ENCODE measurements around the gene SMPX.

The SMPX gene

GRCh38 chrX:21658746-21659145 lies 99.2 kb downstream of the SMPX start:
- in situ Hi-C loops (cut with HindIII; ENCODE audit: low sequenced_read_pairs) = no loop called here

- in situ Hi-C loops (cut with HindIII; ENCODE audit: low sequenced_read_pairs) = no loop called here
Measured at GRCh38 chrX:21658152-21658737, 99.7 kb downstream of the SMPX start, which contains the start of gene KLHL34. TSS of gene KLHL34 (minus strand) at chrX:21658330. CDS start at chrX:21657788, 542 bp downstream.

DNA sequence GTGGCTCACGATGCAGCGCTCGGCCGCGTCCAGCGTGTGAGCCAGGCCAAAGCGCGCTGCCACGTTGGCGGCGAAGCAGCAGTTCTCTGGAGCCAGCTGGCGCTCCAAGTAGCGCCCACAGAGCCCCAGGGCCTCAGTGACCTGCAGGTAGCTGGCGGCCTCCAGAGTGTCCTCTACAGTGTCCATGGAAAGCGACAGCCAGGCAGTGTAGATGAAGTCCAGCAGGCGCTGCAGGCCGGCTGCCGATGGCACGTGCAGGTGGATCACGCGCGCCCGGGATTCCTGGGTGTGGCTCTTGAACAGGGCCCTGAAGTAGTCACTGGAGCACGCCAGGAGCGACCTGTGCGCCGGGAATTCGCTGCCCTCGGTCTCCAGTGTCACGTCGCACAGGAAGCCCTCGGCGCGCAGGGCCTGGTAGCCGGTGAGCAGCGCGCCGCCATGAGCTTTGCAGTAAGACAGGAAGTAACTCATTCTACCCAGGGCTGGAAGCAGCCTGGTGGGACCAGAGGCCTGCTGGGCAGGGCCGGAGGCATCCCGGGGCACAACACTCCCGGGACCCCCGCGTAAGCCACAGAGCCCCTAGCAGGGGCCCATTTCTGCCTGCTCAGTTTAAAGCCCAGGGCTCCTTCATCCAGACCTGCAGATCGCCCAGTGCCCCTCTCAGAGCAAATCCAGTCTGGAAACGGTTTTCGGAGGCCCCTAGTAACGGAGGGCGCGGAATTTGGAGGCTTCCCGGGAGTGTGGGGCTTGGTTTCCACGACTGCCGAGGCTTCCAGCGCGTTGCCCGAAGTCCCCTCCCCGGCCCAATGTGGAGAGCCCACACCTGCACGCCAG lies 100.4 kb downstream of the SMPX start:
- in situ Hi-C loops (cut with HindIII; ENCODE audit: low sequenced_read_pairs) = no loop called here

GRCh38 chrX:21656587-21657317 lies 101.2 kb downstream of the SMPX start:
- in situ Hi-C loops (cut with HindIII; ENCODE audit: low sequenced_read_pairs) = no loop called here

Measured in endothelial cell of hepatic sinusoid (primary cell).